Thyroid gland (tissue), 4 donors: ENCODE measurements around the gene KRTAP22-2. TPM values are rescaled to one million over a fixed set of nuclear protein-coding genes. Genes with fewer than 3 reads are reported as not detected.

ENCODE experiments used
- DNase-seq, 2 donors: peaks; one replicate each; pipeline ENCODE4 v3.0.0-alpha.2; 2019
- H3K27ac ChIP-seq, 3 donors: fragments of 200-600 bp; sonication (generic); 1 replicate in 2 of 3; 2 replicates in 1 of 3; pipeline ENCODE4 v1.5.1; 2016 to 2019; ENCODE audit warnings: mild to moderate bottlenecking in 1 of 3, moderate library complexity in 1 of 3
- H3K27me3 ChIP-seq: fragments of 200-600 bp; sonication (generic); one replicate; pipeline ENCODE4 v1.5.1; 2019
- H3K36me3 ChIP-seq, 2 donors: fragments of 200-600 bp; sonication (generic); one replicate each; pipeline ENCODE4 v1.5.1; 2016 to 2019
- H3K4me1 ChIP-seq, 2 donors: fragments of 200-600 bp; sonication (generic); one replicate each; pipeline ENCODE4 v1.5.1; 2017 to 2019
- H3K4me3 ChIP-seq, 3 donors: fragments of 200-600 bp; sonication (generic); replicated peaks in 1 of 3; 1 replicate in 2 of 3; 2 replicates in 1 of 3; pipeline ENCODE4 v1.5.1; 2016; ENCODE audit warnings: mild to moderate bottlenecking in 1 of 3
- H3K9me3 ChIP-seq: fragments of 200-600 bp; sonication (generic); one replicate; pipeline ENCODE4 v1.5.1; 2017
- CTCF ChIP-seq, 6 experiments: fragments of 200-600 bp in 3 of 6; fragments of 450-650 bp in 3 of 6; sonication (generic) in 3 of 6; IDR thresholded peaks; one replicate each; pipeline ENCODE4 v1.5.1; 2016 to 2019; ENCODE audit warnings: antibody characterized with exemption in 6 of 6, mild to moderate bottlenecking in 2 of 6, inconsistent platforms in 1 of 6, moderate library complexity in 1 of 6
- POLR2A ChIP-seq, 2 donors: fragments of 450-650 bp; IDR thresholded peaks; one replicate each; pipeline ENCODE4 v1.6.1; 2017; ENCODE audit warnings: antibody characterized with exemption in 2 of 2, mild to moderate bottlenecking in 2 of 2, moderate library complexity in 1 of 2
- WGBS, 2 donors: methylation state at CpG; one replicate each; pipeline ENCODE4 v1.1.5; 2017; 5-methylcytosine and 5-hydroxymethylcytosine counted together
- intact Hi-C: fragments of 100-400 bp; cut with DNase I; formaldehyde crosslinking; loops from one replicate; pipeline ENCODE4 v1.15.1; 2023
- total RNA-seq, 4 donors: library from RNA; depleted of rRNA; stranded (reverse); fragments of >200 nt; gene quantifications; one replicate each; pipeline ENCODE4 v1.2.3, GENCODE V29; 2016

KRTAP22-2 gene
- total RNA-seq, 4 donors from 2014 or later, result not detected

- Histone ChIP-seq H3K27me3 (no peaks in the 10 kb centered on the region), H3K4me3 (no peak overlapping the region), H3K27ac (no peak overlapping the region), H3K9me3 (no peaks in the 10 kb centered on the region), H3K4me1 (no peaks in the 10 kb centered on the region), H3K36me3 (no peaks in the 10 kb centered on the region)
- DNase-seq, result no peak
- intact Hi-C loops, result no loop called here
- 79 to 94% methylated on average over 4 of the region's 4 CpGs for WGBS, 2 donors
- TF ChIP-seq CTCF (IDR thresholded peaks at IDR 0.05), result no peak
- no peak for TF ChIP-seq POLR2A (IDR thresholded peaks at IDR 0.05)
Measured at GRCh38 chr21:30625449-30626165, 35.4 kb upstream of the KRTAP22-2 start.

- DNase-seq, result no peak
- Histone ChIP-seq H3K9me3 (no peaks in the 10 kb centered on the region), H3K4me3 (no peak overlapping the region), H3K36me3 (no peaks in the 10 kb centered on the region), H3K4me1 (no peaks in the 10 kb centered on the region), H3K27me3 (no peaks in the 10 kb centered on the region), H3K27ac (no peak overlapping the region)
- intact Hi-C loops, result no loop called here
- 86 to 95% methylated on average over 3 of the region's 3 CpGs for WGBS, 2 donors
- TF ChIP-seq CTCF (IDR thresholded peaks at IDR 0.05) (no peak), POLR2A (IDR thresholded peaks at IDR 0.05) (no peak)
Measured at GRCh38 chr21:30623362-30623761, 33.2 kb upstream of the KRTAP22-2 start.

- Histone ChIP-seq H3K27ac (no peak within 1 kb of the TSS), H3K36me3 (no peaks in the 10 kb centered on the region), H3K4me1 (no peaks in the 10 kb centered on the region), H3K4me3 (no peak within 1 kb of the TSS), H3K27me3 (no peaks in the 10 kb centered on the region), H3K9me3 (no peaks in the 10 kb centered on the region)
- no peak for DNase-seq
- intact Hi-C loops, result no loop called here
- WGBS, 2 donors, result 93 to 94% methylated on average over 3 of the region's 3 CpGs
- no peak for TF ChIP-seq CTCF (IDR thresholded peaks at IDR 0.05)
Measured at GRCh38 chr21:30620522-30620921, 30.3 kb upstream of the KRTAP22-2 start, which contains the start of gene KRTAP20-4. KRTAP20-4 (plus strand) TSS chr21:30620627.

- TF ChIP-seq CTCF (IDR thresholded peaks at IDR 0.05) (no peak), POLR2A (IDR thresholded peaks at IDR 0.05) (no peak)
- H3K27ac ChIP-seq, result no peak overlapping the region
- intact Hi-C loops, result no loop called here
- no peak for DNase-seq
- no peaks in the 10 kb centered on the region for H3K27me3 ChIP-seq
- no peaks in the 10 kb centered on the region for H3K4me1 ChIP-seq
- H3K4me3 ChIP-seq, result no peak overlapping the region
- H3K36me3 ChIP-seq, result no peaks in the 10 kb centered on the region
- no peaks in the 10 kb centered on the region for H3K9me3 ChIP-seq
Measured at GRCh38 chr21:30620080-30620479, 29.9 kb upstream of the KRTAP22-2 start.

- DNase-seq, result no peak
- Histone ChIP-seq H3K36me3 (no peaks in the 10 kb centered on the region), H3K4me3 (no peak within 1 kb of the TSS), H3K9me3 (no peaks in the 10 kb centered on the region), H3K27ac (no peak within 1 kb of the TSS), H3K27me3 (no peaks in the 10 kb centered on the region), H3K4me1 (no peaks in the 10 kb centered on the region)
- TF ChIP-seq POLR2A (IDR thresholded peaks at IDR 0.05), result no peak
- TF ChIP-seq CTCF (IDR thresholded peaks at IDR 0.05), result no peak
- intact Hi-C loops, result no loop called here
- WGBS, 2 donors, result 96 to 97% methylated on average over 2 of the region's 2 CpGs
Measured at GRCh38 chr21:30616125-30616524, 25.9 kb upstream of the KRTAP22-2 start, which contains the start of gene KRTAP20-1. KRTAP20-1 (plus strand) TSS chr21:30616425; CDS start chr21:30616455, 30 bp downstream.
